Measurements from ENCODE around the gene OR1J1. TPM values are rescaled to one million over a fixed set of nuclear protein-coding genes. Genes with fewer than 3 reads are reported as not detected.
A peak's percentile ranks its signal among the peaks of the same experiment; 100 is the strongest.

Gene OR1J1
- total and polyA plus RNA-seq, 3 donors from 2014 or later = not detected

GRCh38 chr9:122518226-122518625 lies 40.5 kb upstream of the OR1J1 start:
- no peak for TF ChIP-seq POLR2A (IDR thresholded peaks at IDR 0.05)
- TF ChIP-seq, protein P1, sequence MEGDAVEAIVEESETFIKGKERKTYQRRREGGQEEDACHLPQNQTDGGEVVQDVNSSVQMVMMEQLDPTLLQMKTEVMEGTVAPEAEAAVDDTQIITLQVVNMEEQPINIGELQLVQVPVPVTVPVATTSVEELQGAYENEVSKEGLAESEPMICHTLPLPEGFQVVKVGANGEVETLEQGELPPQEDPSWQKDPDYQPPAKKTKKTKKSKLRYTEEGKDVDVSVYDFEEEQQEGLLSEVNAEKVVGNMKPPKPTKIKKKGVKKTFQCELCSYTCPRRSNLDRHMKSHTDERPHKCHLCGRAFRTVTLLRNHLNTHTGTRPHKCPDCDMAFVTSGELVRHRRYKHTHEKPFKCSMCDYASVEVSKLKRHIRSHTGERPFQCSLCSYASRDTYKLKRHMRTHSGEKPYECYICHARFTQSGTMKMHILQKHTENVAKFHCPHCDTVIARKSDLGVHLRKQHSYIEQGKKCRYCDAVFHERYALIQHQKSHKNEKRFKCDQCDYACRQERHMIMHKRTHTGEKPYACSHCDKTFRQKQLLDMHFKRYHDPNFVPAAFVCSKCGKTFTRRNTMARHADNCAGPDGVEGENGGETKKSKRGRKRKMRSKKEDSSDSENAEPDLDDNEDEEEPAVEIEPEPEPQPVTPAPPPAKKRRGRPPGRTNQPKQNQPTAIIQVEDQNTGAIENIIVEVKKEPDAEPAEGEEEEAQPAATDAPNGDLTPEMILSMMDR (IDR thresholded peaks at IDR 0.05) = no peak
- Histone ChIP-seq H3K27ac (no peak overlapping the region), H3K36me3 (ENCODE audit: low read depth, missing control alignments) (no peaks in the 10 kb centered on the region), H3K9me3 (no peaks in the 10 kb centered on the region), H3K4me3 (no peak overlapping the region), H3K27me3 (no peaks in the 10 kb centered on the region), H3K4me1 (no peaks in the 10 kb centered on the region)
- WGBS, 2 donors = 66 to 72% methylated on average over 2 of the region's 2 CpGs
- no peak for DNase-seq
- intact Hi-C loops (cut with DNase I; ENCODE audit: low total_unique reads) = no loop called here

GRCh38 chr9:122510502-122510901 lies 32.8 kb upstream of the OR1J1 start, which contains the start of gene OR1J2:
Gene OR1J2, plus strand, starts transcription at chr9:122510802. Its CDS starts 0 bp downstream, at chr9:122510802.
- TF ChIP-seq, protein P1 (IDR thresholded peaks at IDR 0.05) = no peak
- TF ChIP-seq POLR2A (IDR thresholded peaks at IDR 0.05) = no peak
- no peaks in the 10 kb centered on the region for H3K4me1 ChIP-seq
- no peak within 1 kb of the TSS for H3K27ac ChIP-seq
- WGBS, 2 donors = 78 to 89% methylated on average over 6 of the region's 6 CpGs
- intact Hi-C loops (cut with DNase I; ENCODE audit: low total_unique reads) = no loop called here
- no peaks in the 10 kb centered on the region for H3K9me3 ChIP-seq
- no peak for DNase-seq
- H3K36me3 ChIP-seq (ENCODE audit: low read depth, missing control alignments) = no peaks in the 10 kb centered on the region
- H3K4me3 ChIP-seq = no peak within 1 kb of the TSS
- no peaks in the 10 kb centered on the region for H3K27me3 ChIP-seq

- Histone ChIP-seq H3K36me3 (ENCODE audit: low read depth, missing control alignments) (no peaks in the 10 kb centered on the region), H3K4me1 (no peaks in the 10 kb centered on the region), H3K9me3 (no peaks in the 10 kb centered on the region), H3K27me3 (no peaks in the 10 kb centered on the region), H3K27ac (no peak overlapping the region), H3K4me3 (no peak overlapping the region)
- WGBS, 2 donors = 68 to 89% methylated on average over 2 of the region's 2 CpGs
- no peak for DNase-seq
- intact Hi-C loops (cut with DNase I; ENCODE audit: low total_unique reads) = no loop called here
- TF ChIP-seq, protein P1 (IDR thresholded peaks at IDR 0.05) = no peak
- TF ChIP-seq POLR2A (IDR thresholded peaks at IDR 0.05) = no peak
Observed at GRCh38 chr9:122506964-122507363, 29.2 kb upstream of the OR1J1 start.

- TF ChIP-seq POLR2A (IDR thresholded peaks at IDR 0.05) = no peak
- TF ChIP-seq, protein P1 (IDR thresholded peaks at IDR 0.05) = peak; percentile 24 to 51 (median 25)
- 54 to 90% methylated on average over 2 of the region's 2 CpGs for WGBS, 2 donors
- DNase-seq = peak; percentile 17
- intact Hi-C loops (cut with DNase I; ENCODE audit: low total_unique reads) = no loop called here
- no peaks in the 10 kb centered on the region for H3K27me3 ChIP-seq
- no peaks in the 10 kb centered on the region for H3K9me3 ChIP-seq
- no peak overlapping the region for H3K4me3 ChIP-seq
- no peaks in the 10 kb centered on the region for H3K4me1 ChIP-seq
- H3K36me3 ChIP-seq (ENCODE audit: low read depth, missing control alignments) = no peaks in the 10 kb centered on the region
- H3K27ac ChIP-seq = no peak overlapping the region
Observed at GRCh38 chr9:122498883-122499288, 21.2 kb upstream of the OR1J1 start.

DNA sequence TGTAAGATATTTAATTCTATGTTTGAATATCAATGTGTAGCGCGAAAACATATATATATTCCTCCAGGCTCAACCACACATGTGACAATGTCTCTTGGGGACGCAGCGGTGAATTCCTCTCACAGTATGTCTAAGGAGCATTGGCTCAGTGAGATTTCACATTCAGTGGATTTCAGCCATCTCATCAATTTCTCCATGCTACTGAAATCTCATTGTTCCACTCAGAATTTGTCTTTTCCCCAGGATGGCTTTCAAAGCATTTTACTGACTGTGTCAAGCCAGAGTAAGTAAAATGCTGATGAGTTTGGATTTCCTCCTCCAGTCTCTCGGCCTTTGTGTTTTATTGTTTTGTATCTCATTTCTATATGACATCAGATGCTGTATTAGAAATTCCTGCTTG lies 1.3 kb upstream of the OR1J1 start:
- DNase-seq = no peak
- TF ChIP-seq, protein P1 (IDR thresholded peaks at IDR 0.05) = no peak
- TF ChIP-seq POLR2A (IDR thresholded peaks at IDR 0.05) = no peak
- Histone ChIP-seq H3K9me3 (no peaks in the 10 kb centered on the region), H3K36me3 (ENCODE audit: low read depth, missing control alignments) (no peaks in the 10 kb centered on the region), H3K4me3 (no peak overlapping the region), H3K4me1 (no peaks in the 10 kb centered on the region), H3K27ac (no peak overlapping the region), H3K27me3 (no peaks in the 10 kb centered on the region)
- WGBS, 2 donors = 92 to 95% methylated on average over 5 of the region's 5 CpGs
- intact Hi-C loops (cut with DNase I; ENCODE audit: low total_unique reads) = no loop called here

Data from testis (tissue), 3 donors.